ENCODE measurements around the gene OCA2.

The OCA2 gene

DNA sequence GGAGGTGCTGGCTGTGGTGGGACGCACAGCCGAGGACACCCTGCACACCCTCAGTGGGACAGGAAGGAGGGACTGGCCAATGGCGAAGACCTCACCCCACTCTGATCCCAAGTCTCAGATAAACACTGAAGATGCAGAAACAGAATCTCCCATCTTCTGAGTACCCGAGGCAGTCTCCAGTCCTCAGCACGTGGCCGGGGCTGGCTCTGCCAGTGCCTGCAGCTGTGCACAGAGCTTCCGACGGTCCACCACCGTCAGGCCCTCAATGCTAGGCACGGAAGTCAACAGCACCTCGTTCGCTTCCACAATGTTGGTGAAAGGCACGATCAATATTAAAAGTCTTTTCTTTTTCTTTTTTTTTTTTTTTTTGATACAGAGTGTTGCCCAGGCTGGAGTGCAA is 16.8 kb upstream of the OCA2 start:
- Mint-ChIP-seq H3K27ac (no peak overlapping the region), H3K4me3 (no peak overlapping the region), H3K4me1 (ENCODE audit: low read depth in 2 of 2) (no peaks in the 10 kb centered on the region), H3K9me3 (no peaks in the 10 kb centered on the region), H3K36me3 (ENCODE audit: insufficient read depth) (peaks cover 39% of the 10 kb centered on the region), H3K27me3 (no peaks in the 10 kb centered on the region)
- no peak for ATAC-seq (replicated peaks)
- DNase-seq, result no peak

DNA sequence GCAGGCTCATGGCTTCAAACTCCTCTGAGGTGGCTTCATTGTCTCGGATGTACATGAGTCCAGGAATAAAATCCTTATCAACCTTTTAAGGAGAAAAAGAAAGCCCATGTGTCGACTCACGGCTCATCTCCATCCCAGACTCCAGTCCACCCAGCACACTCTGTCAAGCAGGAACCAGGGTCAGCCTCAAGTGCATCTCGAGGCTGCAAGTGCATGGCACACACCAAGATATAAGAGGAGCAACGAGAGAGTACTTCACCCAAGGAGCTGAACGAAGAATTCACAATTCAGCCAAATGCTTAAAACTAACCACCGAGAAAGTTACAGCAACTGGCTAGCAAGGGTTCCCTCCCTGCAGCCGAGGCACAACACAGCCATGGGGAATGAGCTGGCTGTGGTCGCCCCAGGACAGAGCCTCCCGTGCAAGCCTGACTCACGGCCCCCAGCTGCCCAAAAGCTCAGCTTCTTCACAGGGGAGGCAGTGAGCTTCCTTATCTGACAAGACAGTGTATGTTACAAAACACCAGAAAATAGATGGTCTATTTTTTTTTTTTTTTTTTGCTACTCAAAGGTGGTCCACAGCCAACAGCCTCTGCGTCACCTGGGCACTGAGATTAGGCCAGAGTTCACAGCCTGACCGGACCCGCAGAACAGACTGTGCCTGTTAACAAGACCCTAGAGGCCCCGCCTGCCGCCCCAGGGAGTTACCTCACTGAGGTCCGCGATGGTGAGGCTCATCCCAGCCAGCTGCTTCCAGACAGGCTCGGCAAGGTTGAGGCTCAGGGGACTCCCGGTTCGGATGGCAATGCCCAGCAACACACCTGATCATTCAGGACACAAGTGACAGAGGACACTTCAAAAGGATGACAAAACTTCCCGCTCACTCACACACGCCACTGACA is 15.9 kb upstream of the OCA2 start:
- ATAC-seq (replicated peaks) (no peak), DNase-seq (no peak)
- Mint-ChIP-seq H3K36me3 (ENCODE audit: insufficient read depth) (peaks cover 37% of the 10 kb centered on the region), H3K27me3 (no peaks in the 10 kb centered on the region), H3K4me1 (ENCODE audit: low read depth in 2 of 2) (no peaks in the 10 kb centered on the region), H3K27ac (peak overlapping the region in 1 of 2 donors; percentile 72), H3K9me3 (no peaks in the 10 kb centered on the region), H3K4me3 (no peak overlapping the region)

DNA sequence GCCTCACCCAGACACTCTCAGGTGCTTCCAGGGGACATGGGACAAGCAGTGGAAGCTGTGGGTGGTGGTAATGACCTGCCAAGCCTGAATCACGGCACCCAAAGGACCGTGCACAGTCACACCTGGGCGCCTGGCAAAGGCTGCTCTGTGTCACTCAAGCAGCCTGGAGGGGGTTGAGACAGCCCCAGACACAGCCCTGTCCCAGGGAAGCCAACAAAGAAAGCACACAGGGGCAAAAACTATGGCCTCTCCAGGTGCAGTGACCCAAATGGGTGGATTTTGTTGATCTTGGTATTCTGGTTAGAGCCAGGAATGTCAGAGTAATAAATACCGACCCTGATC is 15.0 kb upstream of the OCA2 start:
- no peak overlapping the region for H3K4me3 Mint-ChIP-seq
- no peaks in the 10 kb centered on the region for H3K27me3 Mint-ChIP-seq
- no peaks in the 10 kb centered on the region for H3K4me1 Mint-ChIP-seq (ENCODE audit: low read depth in 2 of 2)
- ATAC-seq (replicated peaks) (no peak), DNase-seq (no peak)
- no peak overlapping the region for H3K27ac Mint-ChIP-seq
- no peaks in the 10 kb centered on the region for H3K9me3 Mint-ChIP-seq
- peaks cover 32% of the 10 kb centered on the region for H3K36me3 Mint-ChIP-seq (ENCODE audit: insufficient read depth)

DNA sequence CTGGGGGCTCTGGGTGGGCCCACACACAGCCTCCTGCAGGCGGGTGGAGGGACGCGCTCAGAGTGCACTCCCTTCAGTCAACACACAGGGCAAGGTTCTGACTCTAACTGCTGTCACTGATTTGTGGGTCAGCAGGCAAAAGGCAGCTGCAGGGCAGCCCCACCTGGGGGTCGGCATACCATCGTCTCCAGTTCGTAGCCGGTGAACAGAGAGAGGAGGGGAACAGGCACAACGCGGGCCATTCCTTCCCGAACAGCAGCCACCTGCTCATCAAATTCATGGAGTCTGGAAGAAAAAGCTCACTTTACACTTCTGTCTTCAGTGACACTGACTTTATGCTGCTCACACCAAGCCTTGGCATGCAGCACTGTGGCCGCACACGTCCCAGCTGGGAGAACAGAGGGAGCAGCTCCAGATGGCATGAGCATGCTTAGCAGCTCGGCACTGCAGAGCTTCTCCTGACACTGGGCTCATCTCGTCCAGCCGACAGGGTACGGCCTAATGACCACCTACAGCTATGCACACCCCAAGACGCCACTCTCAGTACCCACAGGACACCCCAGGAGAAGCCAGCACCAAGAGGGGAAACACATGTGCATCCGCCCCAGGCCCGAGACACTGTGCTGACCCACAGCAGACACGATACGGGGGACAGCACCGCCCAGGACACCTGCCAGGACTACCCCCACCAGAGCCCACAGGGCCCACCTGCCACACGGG is 14.4 kb upstream of the OCA2 start:
- DNase-seq (no peak), ATAC-seq (replicated peaks) (no peak)
- Mint-ChIP-seq H3K4me1 (ENCODE audit: low read depth in 2 of 2) (no peaks in the 10 kb centered on the region), H3K4me3 (no peak overlapping the region), H3K27ac (no peak overlapping the region), H3K9me3 (no peaks in the 10 kb centered on the region), H3K36me3 (ENCODE audit: insufficient read depth) (peaks cover 31% of the 10 kb centered on the region), H3K27me3 (no peaks in the 10 kb centered on the region)

DNA sequence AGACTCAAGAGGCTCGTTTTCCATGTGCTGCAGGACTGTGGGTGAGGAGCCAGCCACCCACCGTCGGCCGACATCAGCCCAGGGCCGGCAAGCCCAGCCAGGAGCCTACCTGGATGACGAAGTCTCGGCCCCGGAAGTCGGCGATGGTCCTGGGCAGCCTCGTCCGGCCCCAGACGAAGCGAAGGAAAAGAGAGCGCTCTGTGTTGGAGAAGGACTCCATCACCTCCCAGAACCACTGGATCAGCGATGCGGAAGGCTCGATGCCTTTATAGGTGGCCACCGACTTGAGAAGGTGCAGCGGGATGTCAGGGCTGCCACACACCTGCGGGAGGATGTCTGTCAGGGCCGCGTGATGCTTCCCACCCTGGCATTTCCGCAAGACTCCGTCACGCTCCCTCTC is 13.8 kb upstream of the OCA2 start:
- Mint-ChIP-seq H3K9me3 (no peaks in the 10 kb centered on the region), H3K36me3 (ENCODE audit: insufficient read depth) (peaks cover 29% of the 10 kb centered on the region), H3K4me3 (no peak overlapping the region), H3K27me3 (no peaks in the 10 kb centered on the region), H3K27ac (no peak overlapping the region), H3K4me1 (ENCODE audit: low read depth in 2 of 2) (no peaks in the 10 kb centered on the region)
- no peak for ATAC-seq (replicated peaks)
- no peak for DNase-seq

DNA sequence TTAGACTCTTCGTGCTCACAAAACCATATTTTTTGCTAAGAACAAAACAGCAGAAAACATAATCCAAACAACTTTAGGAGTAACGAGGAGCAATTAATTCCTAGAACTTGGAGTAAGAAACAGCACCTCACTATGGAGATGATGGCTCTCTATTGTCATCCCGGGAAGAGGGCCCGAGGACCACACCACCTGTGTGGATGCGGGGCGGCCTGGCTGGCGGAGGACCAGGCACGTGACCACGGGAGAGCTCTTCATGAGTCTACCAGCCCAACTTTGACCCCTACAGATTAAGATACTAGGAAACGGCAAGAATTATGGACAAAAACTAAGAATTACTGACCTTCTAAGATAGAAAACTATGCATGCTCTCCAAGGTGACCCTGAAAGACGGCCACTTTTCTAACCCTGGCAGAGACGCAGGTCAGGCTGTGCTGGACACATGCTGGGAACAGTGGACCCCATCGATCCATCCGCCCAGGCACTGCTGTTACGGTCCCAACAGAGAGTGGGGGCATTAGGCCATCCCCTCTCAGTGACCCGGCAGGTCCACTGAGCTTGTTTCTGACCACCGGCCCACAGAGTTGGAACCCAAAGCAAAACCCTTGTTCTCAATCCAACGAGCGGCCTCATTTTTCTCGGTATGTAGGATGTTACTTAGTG is 13.1 kb upstream of the OCA2 start:
- Mint-ChIP-seq H3K27me3 (no peaks in the 10 kb centered on the region), H3K4me3 (no peak overlapping the region), H3K4me1 (ENCODE audit: low read depth in 2 of 2) (peaks cover 0 to 3% of the 10 kb centered on the region in 2 donors), H3K36me3 (ENCODE audit: insufficient read depth) (peaks cover 29% of the 10 kb centered on the region), H3K27ac (no peak overlapping the region), H3K9me3 (no peaks in the 10 kb centered on the region)
- ATAC-seq (replicated peaks) (no peak), DNase-seq (no peak)

DNA sequence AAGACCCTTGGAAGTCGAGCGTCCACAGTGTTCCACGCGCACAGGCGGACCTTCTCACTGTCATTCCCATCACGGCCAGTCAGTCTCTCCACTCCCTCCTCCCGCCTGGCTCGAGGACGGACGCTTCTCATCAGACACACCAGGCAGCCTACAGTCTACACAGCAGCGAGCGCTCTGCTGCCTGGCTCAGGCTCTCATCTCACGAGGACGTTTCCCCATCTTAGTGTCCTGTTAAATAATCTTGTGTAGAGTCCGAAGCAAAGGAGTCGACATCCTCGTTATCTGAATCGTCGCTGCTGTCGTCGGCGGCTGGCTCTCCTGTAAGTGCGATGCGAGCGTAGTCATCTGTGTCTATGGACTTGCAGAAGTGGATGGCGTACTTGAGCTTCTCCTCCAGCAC is 12.4 kb upstream of the OCA2 start:
- Mint-ChIP-seq H3K4me3 (no peak overlapping the region), H3K4me1 (ENCODE audit: low read depth in 2 of 2) (peaks cover 0 to 4% of the 10 kb centered on the region in 2 donors), H3K27me3 (no peaks in the 10 kb centered on the region), H3K9me3 (no peaks in the 10 kb centered on the region), H3K27ac (no peak overlapping the region), H3K36me3 (ENCODE audit: insufficient read depth) (peaks cover 29% of the 10 kb centered on the region)
- no peak for ATAC-seq (replicated peaks)
- DNase-seq, result no peak

DNA sequence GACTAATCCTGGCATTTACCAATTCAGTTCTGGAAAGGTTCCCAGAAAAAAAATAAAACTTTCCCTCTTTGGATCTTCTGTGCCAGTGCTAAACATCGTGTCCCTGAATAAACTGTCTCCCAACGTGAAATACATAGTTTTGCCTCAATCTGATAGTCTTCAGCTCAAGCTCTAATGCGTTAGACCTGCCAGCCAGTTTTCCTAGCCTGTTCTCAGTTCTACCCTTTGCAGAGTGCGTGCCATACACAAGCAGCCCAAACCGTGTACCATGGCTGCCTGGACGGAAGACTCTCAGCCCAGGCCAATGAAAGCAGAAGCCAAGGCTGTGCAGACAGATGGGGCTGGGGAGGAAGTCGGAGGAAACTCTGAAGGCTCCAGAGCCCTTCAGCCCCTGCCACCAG is 11.4 kb upstream of the OCA2 start:
- H3K27me3 Mint-ChIP-seq, result peaks cover 7 to 9% of the 10 kb centered on the region in 2 donors
- no peak overlapping the region for H3K4me3 Mint-ChIP-seq
- no peaks in the 10 kb centered on the region for H3K9me3 Mint-ChIP-seq
- peaks cover 32% of the 10 kb centered on the region for H3K36me3 Mint-ChIP-seq (ENCODE audit: insufficient read depth)
- DNase-seq (no peak), ATAC-seq (replicated peaks) (no peak)
- H3K27ac Mint-ChIP-seq, result peak overlapping the region in 1 of 2 donors; percentile 9
- peaks cover 7 to 10% of the 10 kb centered on the region in 2 donors for H3K4me1 Mint-ChIP-seq (ENCODE audit: low read depth in 2 of 2)

DNA sequence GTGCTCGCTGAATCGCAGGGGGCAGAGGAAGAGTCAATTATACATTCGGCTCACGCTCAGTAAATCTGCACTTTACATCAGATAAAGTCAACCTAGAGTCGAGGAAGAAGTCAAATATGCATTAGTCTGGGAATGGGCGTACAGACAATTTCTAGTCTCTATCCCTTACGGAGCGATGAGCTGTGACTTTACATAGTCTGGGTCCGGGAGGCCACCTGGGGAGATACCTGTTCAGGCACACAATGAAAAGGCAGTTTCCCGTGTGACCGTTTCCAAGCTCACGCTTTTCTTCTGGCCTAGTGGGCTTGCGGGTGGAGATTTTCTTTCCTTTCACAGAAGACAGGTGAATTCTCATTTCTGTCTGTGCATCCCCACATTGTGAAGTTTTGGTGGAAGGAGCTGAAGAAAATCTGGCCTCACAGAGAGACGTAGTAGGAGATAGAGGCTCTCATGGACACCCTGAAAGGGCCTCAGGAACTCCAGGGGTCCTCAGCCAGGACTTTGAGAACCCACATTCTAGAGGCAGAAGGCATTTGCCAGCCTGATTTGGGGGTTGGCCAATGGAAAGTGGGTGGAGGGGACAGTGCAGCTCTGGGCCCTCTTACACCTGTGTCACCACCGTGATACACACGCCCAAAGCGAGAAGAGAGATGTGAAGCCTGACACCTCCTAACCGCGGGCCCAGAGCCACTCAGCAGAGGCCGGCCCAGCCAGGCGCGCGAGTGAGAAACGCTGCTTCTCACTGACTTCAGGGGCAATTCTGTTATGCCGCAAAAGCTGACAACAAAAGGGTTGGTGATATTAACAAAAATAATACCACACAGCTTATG is 10.7 kb upstream of the OCA2 start:
- Mint-ChIP-seq H3K4me1 (ENCODE audit: low read depth in 2 of 2) (peaks cover 7 to 11% of the 10 kb centered on the region in 2 donors), H3K9me3 (no peaks in the 10 kb centered on the region), H3K36me3 (ENCODE audit: insufficient read depth) (peaks cover 26% of the 10 kb centered on the region), H3K27ac (peak overlapping the region in 1 of 2 donors; percentile 78), H3K4me3 (peak overlapping the region in 1 of 2 donors; percentile 6), H3K27me3 (peaks cover 10 to 15% of the 10 kb centered on the region in 2 donors)
- ATAC-seq (replicated peaks) (peak; percentile 42), DNase-seq (no peak)

DNA sequence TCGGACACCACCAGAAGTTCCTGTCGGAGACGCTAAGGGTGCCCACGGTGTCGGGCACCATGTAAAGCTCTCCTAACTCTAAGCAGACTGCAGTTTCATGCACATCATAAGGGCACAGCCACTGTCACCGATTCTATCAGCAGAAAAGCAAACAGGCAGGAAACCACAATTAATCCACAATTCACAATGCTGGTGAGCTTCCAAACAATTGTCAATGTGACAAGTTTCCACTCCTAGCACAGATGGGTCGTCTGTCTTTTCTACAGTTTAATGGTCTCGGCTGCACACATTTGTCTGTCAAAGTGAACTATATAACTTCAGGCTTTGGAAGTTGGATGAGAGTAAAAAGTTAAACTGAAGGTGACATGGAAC is 8.8 kb upstream of the OCA2 start:
- peak overlapping the region; percentile 83 for H3K4me3 Mint-ChIP-seq
- DNase-seq, result no peak
- H3K27me3 Mint-ChIP-seq, result peaks cover 18 to 31% of the 10 kb centered on the region in 2 donors
- ATAC-seq (replicated peaks), result peak; percentile 36
- H3K4me1 Mint-ChIP-seq (ENCODE audit: low read depth in 2 of 2), result peaks cover 7 to 13% of the 10 kb centered on the region in 2 donors
- H3K27ac Mint-ChIP-seq, result peak overlapping the region in 1 of 2 donors; percentile 79
- no peaks in the 10 kb centered on the region for H3K9me3 Mint-ChIP-seq
- peaks cover 15% of the 10 kb centered on the region for H3K36me3 Mint-ChIP-seq (ENCODE audit: insufficient read depth)

DNA sequence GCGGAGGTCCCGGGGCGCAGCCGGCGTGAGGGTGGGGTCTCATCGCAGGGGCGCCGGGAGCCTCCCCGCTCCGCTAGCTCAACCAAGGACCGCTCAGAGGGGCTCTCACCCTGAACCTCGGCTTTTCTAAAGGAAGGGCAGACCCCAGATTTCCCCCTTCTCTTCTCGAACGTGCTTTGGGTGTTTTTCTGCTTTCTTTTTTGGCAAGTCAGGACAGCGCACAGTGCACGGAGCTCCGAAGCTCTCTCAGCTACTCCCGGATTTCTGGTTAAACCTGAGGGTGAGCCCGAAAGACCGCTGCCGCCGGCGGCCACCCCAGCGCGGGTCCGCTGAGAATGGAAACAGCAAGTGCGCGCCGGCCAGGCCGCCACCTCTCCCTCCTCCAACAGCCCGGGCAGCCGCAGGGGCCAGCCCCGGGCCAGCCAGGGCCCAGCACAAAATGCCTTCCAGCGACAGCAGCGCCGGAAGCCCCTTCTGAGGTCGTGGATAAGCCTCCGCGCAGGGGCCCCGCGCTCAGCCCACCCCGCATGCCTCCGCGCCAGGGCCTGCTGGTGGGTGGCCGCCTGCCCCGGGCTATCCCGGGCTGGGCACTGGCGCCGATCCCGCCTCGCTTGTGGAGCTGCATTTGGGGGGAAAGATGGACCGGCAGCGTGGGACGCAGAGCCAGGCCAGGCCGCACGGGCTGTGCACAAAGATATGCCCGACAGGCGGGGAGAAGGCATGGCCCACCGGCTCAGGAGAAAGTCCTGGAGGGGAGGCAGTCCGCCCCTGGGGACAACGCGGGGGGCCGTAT is 8.2 kb upstream of the OCA2 start:
- DNase-seq (no peak), ATAC-seq (replicated peaks) (peak; percentile 39)
- H3K4me1 Mint-ChIP-seq (ENCODE audit: low read depth in 2 of 2), result peaks cover 7 to 13% of the 10 kb centered on the region in 2 donors
- H3K27ac Mint-ChIP-seq, result peak overlapping the region in 1 of 2 donors; percentile 79
- peaks cover 15% of the 10 kb centered on the region for H3K36me3 Mint-ChIP-seq (ENCODE audit: insufficient read depth)
- H3K9me3 Mint-ChIP-seq, result no peaks in the 10 kb centered on the region
- peak overlapping the region; percentile 83 for H3K4me3 Mint-ChIP-seq
- peaks cover 18 to 32% of the 10 kb centered on the region in 2 donors for H3K27me3 Mint-ChIP-seq

DNA sequence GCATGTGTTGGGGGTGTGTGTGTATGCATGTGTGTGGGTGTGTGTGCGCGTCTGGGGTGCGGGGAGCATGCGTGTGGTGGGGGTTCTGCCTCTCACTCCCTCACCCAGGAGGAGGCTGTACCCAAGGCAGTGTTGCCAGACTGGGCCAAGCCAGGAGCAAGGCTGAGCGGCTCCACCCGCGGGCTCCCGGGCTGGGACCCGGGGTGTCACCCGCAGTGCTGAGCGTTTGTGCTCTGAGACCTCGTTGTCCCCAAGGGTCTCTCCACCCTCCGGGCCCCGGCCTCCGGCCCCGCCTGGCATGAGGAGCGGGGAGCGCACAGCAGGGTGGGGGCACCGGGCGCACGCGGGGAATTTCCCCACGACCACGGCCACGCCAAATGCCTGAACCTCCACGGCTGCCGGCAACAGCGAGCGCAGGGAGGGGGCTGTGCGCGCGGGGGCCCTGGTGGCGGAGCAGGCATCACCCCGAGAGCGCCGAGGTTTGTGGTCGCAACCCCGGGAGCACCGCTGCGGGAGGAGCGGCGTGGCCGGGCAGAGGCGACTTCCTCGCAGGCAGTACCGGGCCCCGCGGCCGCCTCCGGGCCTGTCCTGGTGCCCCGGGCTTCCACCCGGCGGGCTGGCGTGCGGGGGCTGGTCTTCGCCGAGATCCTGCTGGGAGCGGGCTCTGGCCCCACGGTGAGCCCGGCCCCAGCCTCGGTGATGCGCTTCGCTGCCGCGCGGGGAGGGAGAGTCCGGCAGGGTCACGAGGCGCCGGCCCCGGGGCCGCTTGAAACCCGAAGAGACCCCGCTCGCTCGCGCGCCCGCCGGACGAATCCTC is 7.4 kb upstream of the OCA2 start:
- Mint-ChIP-seq H3K27me3 (peaks cover 18 to 32% of the 10 kb centered on the region in 2 donors), H3K27ac (peak overlapping the region in 1 of 2 donors; percentile 79), H3K4me1 (ENCODE audit: low read depth in 2 of 2) (peaks cover 7 to 13% of the 10 kb centered on the region in 2 donors), H3K4me3 (peak overlapping the region; percentile 83), H3K36me3 (ENCODE audit: insufficient read depth) (peaks cover 7% of the 10 kb centered on the region), H3K9me3 (no peaks in the 10 kb centered on the region)
- peak in 2 of 3 experiments; percentile 13 to 32 for DNase-seq
- ATAC-seq (replicated peaks), result peak; percentile 59

All from effector memory CD8-positive, alpha-beta T cell (primary cell).